Erythroblast (primary cell): ENCODE measurements around the gene MICAL3.

Experiments used
- GATA1 ChIP-seq: IDR thresholded peaks from 2 replicates; pipeline ENCODE4 v1.6.1; 2011; ENCODE audit warnings: low read depth, mild to moderate bottlenecking, control low read depth, low read length, moderate library complexity
- POLR2A ChIP-seq: IDR thresholded peaks from 2 replicates; pipeline ENCODE4 v1.6.1; 2011; ENCODE audit warnings: mild to moderate bottlenecking, low read length

DNA sequence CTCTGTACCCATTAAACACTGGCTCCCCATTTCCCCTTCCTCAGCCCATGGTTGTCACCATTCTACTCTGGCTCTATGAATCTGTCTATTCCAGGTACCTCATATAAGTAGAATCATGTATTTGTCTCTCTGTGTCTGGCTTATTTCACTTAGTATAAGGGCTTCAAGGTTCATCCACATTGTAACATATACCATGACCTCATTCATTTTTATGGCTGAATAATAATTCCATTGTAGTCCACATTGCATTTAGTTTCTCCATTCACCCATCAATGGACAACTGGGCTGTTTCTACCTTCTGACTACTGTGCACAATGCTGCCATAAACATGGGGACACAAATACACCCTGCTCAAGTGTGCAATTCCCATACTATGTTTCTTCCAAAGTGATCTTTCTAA, 97.3 kb downstream of the MICAL3 start:
- TF ChIP-seq POLR2A (no peak), GATA1 (no peak)
